Measurements from ENCODE around the gene GON7.

Gene GON7

GRCh38 chr14:93232159-93232558 lies 25.3 kb upstream of the GON7 start:
- Histone ChIP-seq H3K9me3 (ENCODE audit: insufficient read depth, low read length, severe bottlenecking) (no peaks in the 10 kb centered on the region), H3K36me3 (ENCODE audit: insufficient read depth, low read length) (peaks cover 20% of the 10 kb centered on the region), H3K4me1 (ENCODE audit: insufficient read depth, low read length) (no peaks in the 10 kb centered on the region), H2AFZ (ENCODE audit: low read depth, low read length) (no peak overlapping the region), H3K27me3 (ENCODE audit: insufficient read depth, low read length, poor library complexity) (no peaks in the 10 kb centered on the region), H3K79me2 (ENCODE audit: insufficient read depth, low read length) (no peaks in the 10 kb centered on the region), H3K27ac (ENCODE audit: low read length) (no peak overlapping the region), H3K4me2 (ENCODE audit: insufficient read depth, low read length) (no peak overlapping the region), H3K4me3 (ENCODE audit: low read depth in 1 of 2, low read length in 2 of 2) (no peak overlapping the region), H4K20me1 (ENCODE audit: insufficient read depth, low read length) (peaks cover 12% of the 10 kb centered on the region), H3K9ac (ENCODE audit: low read depth, low read length) (no peak overlapping the region)
- TF ChIP-seq EZH2 (IDR thresholded peaks at IDR 0.05; ENCODE audit: borderline replicate concordance, low read depth, low read length, severe bottlenecking) (no peak), CTCF (IDR thresholded peaks at IDR 0.05; ENCODE audit: borderline replicate concordance, extremely low read depth, low read length, poor library complexity, severe bottlenecking) (no peak)
- peak; percentile 25; the same call in 1 of the 3 replicates for ATAC-seq (ENCODE audit: insufficient read depth, low read depth)
- no peak for DNase-seq

- TF ChIP-seq CTCF (IDR thresholded peaks at IDR 0.05; ENCODE audit: borderline replicate concordance, extremely low read depth, low read length, poor library complexity, severe bottlenecking) (no peak), EZH2 (IDR thresholded peaks at IDR 0.05; ENCODE audit: borderline replicate concordance, low read depth, low read length, severe bottlenecking) (no peak)
- H3K4me2 ChIP-seq (ENCODE audit: insufficient read depth, low read length): no peak overlapping the region
- no peak overlapping the region for H2AFZ ChIP-seq (ENCODE audit: low read depth, low read length)
- ATAC-seq (ENCODE audit: insufficient read depth, low read depth) (no peak), DNase-seq (no peak)
- H3K79me2 ChIP-seq (ENCODE audit: insufficient read depth, low read length): no peaks in the 10 kb centered on the region
- no peak overlapping the region for H3K9ac ChIP-seq (ENCODE audit: low read depth, low read length)
- no peaks in the 10 kb centered on the region for H3K27me3 ChIP-seq (ENCODE audit: insufficient read depth, low read length, poor library complexity)
- H3K27ac ChIP-seq (ENCODE audit: low read length): no peak overlapping the region
- no peaks in the 10 kb centered on the region for H3K9me3 ChIP-seq (ENCODE audit: insufficient read depth, low read length, severe bottlenecking)
- H3K4me1 ChIP-seq (ENCODE audit: insufficient read depth, low read length): no peaks in the 10 kb centered on the region
- H4K20me1 ChIP-seq (ENCODE audit: insufficient read depth, low read length): peaks cover 15% of the 10 kb centered on the region
- peaks cover 25% of the 10 kb centered on the region for H3K36me3 ChIP-seq (ENCODE audit: insufficient read depth, low read length)
- H3K4me3 ChIP-seq (ENCODE audit: low read depth in 1 of 2, low read length in 2 of 2): no peak overlapping the region
These were observed 24.5 kb upstream of the GON7 start for GRCh38 chr14:93231129-93231979.

GRCh38 chr14:93230539-93230938 lies 23.7 kb upstream of the GON7 start:
- H2AFZ ChIP-seq (ENCODE audit: low read depth, low read length): no peak overlapping the region
- no peak overlapping the region for H3K4me2 ChIP-seq (ENCODE audit: insufficient read depth, low read length)
- no peak for TF ChIP-seq EZH2 (IDR thresholded peaks at IDR 0.05; ENCODE audit: borderline replicate concordance, low read depth, low read length, severe bottlenecking)
- TF ChIP-seq CTCF (IDR thresholded peaks at IDR 0.05; ENCODE audit: borderline replicate concordance, extremely low read depth, low read length, poor library complexity, severe bottlenecking): no peak

More at GRCh38 chr14:93230539-93230938, 23.7 kb upstream of the GON7 start:
- no peaks in the 10 kb centered on the region for H3K79me2 ChIP-seq (ENCODE audit: insufficient read depth, low read length)
- no peaks in the 10 kb centered on the region for H3K4me1 ChIP-seq (ENCODE audit: insufficient read depth, low read length)
- ATAC-seq (ENCODE audit: insufficient read depth, low read depth) (peak; percentile 25; the same call in 1 of the 3 replicates), DNase-seq (no peak)
- peaks cover 15% of the 10 kb centered on the region for H4K20me1 ChIP-seq (ENCODE audit: insufficient read depth, low read length)
- H3K9me3 ChIP-seq (ENCODE audit: insufficient read depth, low read length, severe bottlenecking): no peaks in the 10 kb centered on the region
- H3K27ac ChIP-seq (ENCODE audit: low read length): no peak overlapping the region
- no peak overlapping the region for H3K9ac ChIP-seq (ENCODE audit: low read depth, low read length)
- no peak overlapping the region for H3K4me3 ChIP-seq (ENCODE audit: low read depth in 1 of 2, low read length in 2 of 2)
- no peaks in the 10 kb centered on the region for H3K27me3 ChIP-seq (ENCODE audit: insufficient read depth, low read length, poor library complexity)
- H3K36me3 ChIP-seq (ENCODE audit: insufficient read depth, low read length): peaks cover 33% of the 10 kb centered on the region

Measured in DND-41 (cell line).